ENCODE results near the gene ERBB2. TPM values are rescaled to one million over a fixed set of nuclear protein-coding genes. Genes with fewer than 3 reads are reported as not detected.

The ERBB2 gene
- total RNA-seq (2022; extraction: Qiagen RNA extraction): 30.1 to 35.5 TPM (median 32.9 TPM) in 5 replicates

DNA sequence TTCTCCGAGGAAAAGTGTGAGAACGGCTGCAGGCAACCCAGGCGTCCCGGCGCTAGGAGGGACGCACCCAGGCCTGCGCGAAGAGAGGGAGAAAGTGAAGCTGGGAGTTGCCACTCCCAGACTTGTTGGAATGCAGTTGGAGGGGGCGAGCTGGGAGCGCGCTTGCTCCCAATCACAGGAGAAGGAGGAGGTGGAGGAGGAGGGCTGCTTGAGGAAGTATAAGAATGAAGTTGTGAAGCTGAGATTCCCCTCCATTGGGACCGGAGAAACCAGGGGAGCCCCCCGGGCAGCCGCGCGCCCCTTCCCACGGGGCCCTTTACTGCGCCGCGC, at the start of gene ERBB2:
Gene ERBB2, plus strand, starts transcription at position 247 of the 330 bp plus-strand sequence. CDS start 175 bp downstream, outside the sequence.

DNA sequence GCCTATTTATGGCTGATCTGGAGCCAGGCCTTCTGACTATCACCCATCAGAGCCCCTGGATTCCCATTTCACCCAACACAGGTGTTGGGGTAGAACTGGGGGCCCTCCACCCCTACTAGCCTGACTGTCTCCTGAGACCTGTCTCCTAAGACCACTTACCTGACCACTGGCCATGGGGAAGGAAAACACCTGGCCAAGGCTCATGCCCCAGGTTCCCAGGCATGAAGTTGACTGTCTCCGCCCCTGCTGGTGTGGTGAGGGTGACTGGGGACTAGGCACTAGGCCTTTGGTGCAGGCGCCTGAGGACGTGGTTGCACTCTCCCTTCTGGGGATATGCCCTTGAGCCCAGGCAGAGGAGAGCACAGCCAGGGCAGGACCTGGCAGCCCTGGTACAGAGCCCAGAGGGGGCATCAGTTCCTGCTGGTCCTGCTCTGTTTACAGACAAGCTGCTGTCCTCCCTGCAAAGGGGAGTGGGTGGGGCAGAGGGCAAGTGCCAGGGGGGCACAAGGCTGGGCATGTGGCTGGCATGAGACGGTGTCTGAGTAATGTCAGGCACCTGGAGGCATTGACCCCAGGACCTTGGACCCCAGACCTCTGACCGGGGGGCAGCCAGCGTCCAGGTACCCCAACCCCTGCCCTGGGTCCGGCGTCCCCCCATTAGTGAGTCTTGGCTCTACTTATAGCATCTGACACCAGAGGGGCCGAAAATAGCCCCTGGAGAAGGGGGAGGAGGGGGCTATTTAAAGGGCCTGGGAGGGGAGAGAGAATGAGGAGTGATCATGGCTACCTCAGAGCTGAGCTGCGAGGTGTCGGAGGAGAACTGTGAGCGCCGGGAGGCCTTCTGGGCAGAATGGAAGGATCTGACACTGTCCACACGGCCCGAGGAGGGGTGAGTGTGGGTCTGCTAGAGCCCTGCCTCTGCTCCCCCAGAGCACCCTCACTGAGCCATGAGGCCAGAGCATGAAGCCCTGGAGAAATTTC, 35.0 kb upstream of the ERBB2 start, which contains the start of gene TCAP:
Gene TCAP, plus strand, starts transcription at position 769 of the 981 bp plus-strand sequence. Its CDS starts 11 bp downstream, at position 780.

DNA sequence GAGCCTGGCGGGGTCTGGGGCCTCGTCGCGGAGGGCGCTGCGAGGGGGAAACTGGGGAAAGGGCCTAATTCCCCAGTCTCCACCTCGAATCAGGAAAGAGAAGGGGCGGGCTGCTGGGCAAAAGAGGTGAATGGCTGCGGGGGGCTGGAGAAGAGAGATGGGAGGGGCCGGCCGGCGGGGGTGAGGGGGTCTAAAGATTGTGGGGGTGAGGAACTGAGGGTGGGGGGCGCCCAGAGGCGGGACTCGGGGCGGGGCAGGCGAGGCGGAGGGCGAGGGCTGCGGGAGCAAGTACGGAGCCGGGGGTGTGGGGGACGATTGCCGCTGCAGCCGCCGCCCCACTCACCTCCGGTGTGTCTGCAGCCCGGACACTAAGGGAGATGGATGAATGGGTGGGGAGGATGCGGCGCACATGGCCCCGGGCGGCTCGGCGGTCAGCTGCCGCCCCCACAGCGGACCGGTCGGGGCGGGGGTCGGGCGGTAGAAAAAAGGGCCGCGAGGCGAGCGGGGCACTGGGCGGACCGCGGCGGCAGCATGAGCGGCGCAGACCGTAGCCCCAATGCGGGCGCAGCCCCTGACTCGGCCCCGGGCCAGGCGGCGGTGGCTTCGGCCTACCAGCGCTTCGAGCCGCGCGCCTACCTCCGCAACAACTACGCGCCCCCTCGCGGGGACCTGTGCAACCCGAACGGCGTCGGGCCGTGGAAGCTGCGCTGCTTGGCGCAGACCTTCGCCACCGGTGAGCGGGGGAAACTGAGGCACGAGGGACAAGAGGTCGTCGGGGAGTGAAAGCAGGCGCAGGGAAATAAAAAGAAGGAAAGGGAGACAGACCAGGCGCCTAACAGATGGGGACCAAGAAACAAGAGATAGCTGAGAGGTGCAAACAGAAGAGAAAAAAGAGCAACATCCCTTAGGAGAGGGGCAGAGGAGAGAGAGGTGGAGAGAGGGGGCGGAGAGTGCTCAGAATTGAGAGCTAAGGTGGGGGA, 31.6 kb upstream of the ERBB2 start, which contains the start of gene PNMT:
Gene PNMT, plus strand, starts transcription at position 509 of the 980 bp plus-strand sequence. Its CDS starts 23 bp downstream, at position 532.

DNA sequence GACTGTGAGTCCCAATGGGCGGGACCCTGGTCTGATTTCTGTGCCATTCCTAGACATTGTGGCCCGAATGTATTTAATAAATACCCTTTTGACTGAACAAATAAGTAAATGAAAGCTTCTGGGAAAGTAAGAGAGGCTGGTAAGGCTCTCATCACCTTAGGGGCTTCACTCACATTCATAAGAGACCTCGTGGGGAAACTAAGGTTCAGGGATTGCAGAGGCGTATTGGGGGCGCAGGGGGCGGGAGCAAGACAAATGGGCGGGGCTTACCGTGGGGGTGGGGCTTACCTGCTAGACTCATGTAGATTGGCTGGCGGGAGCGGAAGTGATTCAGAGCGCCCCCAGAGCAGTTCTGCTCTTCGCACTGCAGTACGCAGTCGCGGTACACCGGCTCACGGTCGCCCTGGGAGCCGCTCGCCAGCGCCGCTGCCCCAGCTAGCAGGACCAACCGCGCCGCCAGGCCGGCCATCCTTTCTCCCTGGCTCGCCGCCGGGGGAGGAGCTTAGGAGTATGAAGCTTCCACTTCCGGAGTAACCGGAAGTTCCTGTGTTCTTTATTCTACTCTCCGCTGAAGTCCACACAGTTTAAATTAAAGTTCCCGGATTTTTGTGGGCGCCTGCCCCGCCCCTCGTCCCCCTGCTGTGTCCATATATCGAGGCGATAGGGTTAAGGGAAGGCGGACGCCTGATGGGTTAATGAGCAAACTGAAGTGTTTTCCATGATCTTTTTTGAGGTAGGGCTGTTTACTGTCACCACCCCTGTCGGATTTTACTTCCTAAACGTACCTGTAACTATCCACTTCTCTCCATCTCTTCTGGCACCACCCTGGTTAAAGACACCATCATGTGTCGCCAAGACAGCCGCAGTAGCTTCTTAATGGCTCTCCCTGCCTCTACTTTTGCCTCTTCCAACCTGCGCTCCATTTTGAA, 12.1 kb upstream of the ERBB2 start, which contains the start of gene PGAP3:
Gene PGAP3, minus strand, starts transcription at position 512 of the 929 bp plus-strand sequence. Its CDS starts 43 bp downstream, at position 469.

DNA sequence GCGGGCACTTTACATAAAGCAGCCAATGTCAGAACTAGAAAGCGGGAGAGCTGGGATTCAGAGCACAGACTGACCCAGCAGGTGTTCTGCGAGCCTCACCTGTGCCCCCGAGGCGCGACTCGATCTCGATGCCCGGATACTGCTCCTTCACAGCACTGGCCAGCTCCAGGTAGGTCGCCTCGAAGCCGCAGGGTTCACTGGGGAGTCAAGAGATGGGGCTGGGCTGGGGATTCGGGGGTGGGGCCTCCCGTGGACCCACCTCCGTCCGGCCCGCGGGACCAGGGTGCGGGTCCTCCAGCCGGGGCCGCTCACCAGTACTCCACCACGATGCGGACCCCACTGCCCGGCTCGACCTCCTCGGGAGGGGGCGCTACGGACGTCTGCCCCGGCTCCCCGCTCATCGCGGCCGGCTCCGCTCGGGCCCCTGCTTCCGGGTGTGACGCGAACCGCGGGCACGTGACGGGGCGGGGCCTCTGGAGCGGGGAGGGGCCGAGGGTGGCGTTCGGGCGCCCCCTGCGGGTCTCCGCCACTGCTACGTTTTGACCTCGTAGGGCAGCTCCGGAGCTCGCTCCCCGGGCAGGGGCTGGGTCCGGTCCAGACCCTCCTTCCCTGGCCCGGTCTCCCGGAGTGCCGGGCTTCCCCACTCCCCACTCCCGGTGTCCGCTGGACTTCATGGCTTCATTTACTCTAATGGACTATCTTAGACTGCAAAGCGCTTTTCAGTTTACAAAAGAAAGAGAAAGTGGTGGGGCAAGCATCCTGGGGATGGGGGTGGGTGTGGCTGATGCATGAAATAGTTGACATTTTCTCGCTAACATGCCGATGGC, 30.4 kb downstream of the ERBB2 start, which contains the start of gene MIEN1:
Gene MIEN1, minus strand, starts transcription at position 438 of the 827 bp plus-strand sequence. Its CDS starts 37 bp downstream, at position 401.

DNA sequence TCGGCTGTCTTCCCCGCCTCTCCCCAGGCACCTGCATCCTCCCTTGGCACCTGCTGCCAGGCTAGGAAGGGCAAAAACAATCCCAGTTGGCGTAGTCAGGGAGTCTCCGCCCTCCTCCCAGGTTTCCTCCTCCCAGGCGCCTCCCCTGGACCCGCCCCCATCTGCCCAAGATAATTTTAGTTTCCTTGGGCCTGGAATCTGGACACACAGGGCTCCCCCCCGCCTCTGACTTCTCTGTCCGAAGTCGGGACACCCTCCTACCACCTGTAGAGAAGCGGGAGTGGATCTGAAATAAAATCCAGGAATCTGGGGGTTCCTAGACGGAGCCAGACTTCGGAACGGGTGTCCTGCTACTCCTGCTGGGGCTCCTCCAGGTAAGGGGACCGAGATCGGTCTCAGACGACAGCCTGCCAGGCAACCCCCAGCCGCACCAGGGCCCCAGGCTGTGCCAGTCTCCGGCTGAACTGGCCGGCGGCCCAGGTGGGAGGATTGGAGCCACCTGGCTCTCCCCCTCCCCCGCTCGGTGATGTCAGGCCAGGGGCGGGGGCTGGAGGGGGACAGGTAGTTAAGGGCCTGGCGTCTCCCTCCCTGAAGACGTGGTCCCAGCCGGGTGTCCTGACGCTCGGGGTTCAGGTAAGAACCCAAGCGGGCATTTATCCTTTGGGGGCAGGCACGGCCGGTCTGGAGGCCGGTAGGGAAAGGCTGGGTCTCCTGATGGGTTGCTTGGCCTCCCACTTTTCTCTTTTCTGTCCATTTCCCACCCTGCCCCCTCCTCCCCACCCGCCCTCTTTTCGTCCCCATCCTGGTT, 38.1 kb downstream of the ERBB2 start, which contains the start of gene GRB7:
Gene GRB7, plus strand, starts transcription at position 179 of the 808 bp plus-strand sequence. CDS start 4,364 bp downstream, outside the sequence.

Other genes starting within 250 kb of the ERBB2 start
- 24.9 to 34.5 TPM (median 28.8 TPM) in 5 replicates for gene MED1, start 248.8 kb upstream of the ERBB2 start, total RNA-seq (2022; extraction: Qiagen RNA extraction)
- gene CDK12, start 238.6 kb upstream of the ERBB2 start, total RNA-seq (2022; extraction: Qiagen RNA extraction): 30.4 to 36.3 TPM (median 32.3 TPM) in 5 replicates
- 0.01 to 0.07 TPM (median 0.01 TPM) in 3 of 5 replicates, not detected in the others for gene NEUROD2, start 92.1 kb upstream of the ERBB2 start, total RNA-seq (2022; extraction: Qiagen RNA extraction)
- 0.06 to 0.18 TPM (median 0.16 TPM) in 5 replicates for gene PPP1R1B, start 73.1 kb upstream of the ERBB2 start, total RNA-seq (2022; extraction: Qiagen RNA extraction)
- 50.2 to 59.9 TPM (median 55.1 TPM) in 5 replicates for gene STARD3, start 62.9 kb upstream of the ERBB2 start, total RNA-seq (2022; extraction: Qiagen RNA extraction)
- gene TCAP, start 34.7 kb upstream of the ERBB2 start, total RNA-seq (2022; extraction: Qiagen RNA extraction): 0.69 to 1.3 TPM (median 0.82 TPM) in 5 replicates
- 0.10 to 0.68 TPM (median 0.63 TPM) in 5 replicates for gene PNMT, start 31.6 kb upstream of the ERBB2 start, total RNA-seq (2022; extraction: Qiagen RNA extraction)
- 7.7 to 8.6 TPM (median 8.1 TPM) in 5 replicates for gene PGAP3, start 12.0 kb upstream of the ERBB2 start, total RNA-seq (2022; extraction: Qiagen RNA extraction)
- gene MIEN1, start 30.5 kb downstream of the ERBB2 start, total RNA-seq (2022; extraction: Qiagen RNA extraction): 86.7 to 95.4 TPM (median 92.1 TPM) in 5 replicates
- gene GRB7, start 37.9 kb downstream of the ERBB2 start, total RNA-seq (2022; extraction: Qiagen RNA extraction): 2.6 to 6.6 TPM (median 4.6 TPM) in 5 replicates
- not detected in 5 replicates for gene IKZF3, start 164.2 kb downstream of the ERBB2 start, total RNA-seq (2022; extraction: Qiagen RNA extraction)
- not detected in 5 replicates for gene ZPBP2, start 168.1 kb downstream of the ERBB2 start, total RNA-seq (2022; extraction: Qiagen RNA extraction)
- gene GSDMB, start 218.6 kb downstream of the ERBB2 start, total RNA-seq (2022; extraction: Qiagen RNA extraction): 1.6 to 2.6 TPM (median 2.1 TPM) in 5 replicates
- gene ORMDL3, start 227.5 kb downstream of the ERBB2 start, total RNA-seq (2022; extraction: Qiagen RNA extraction): 31.0 to 41.5 TPM (median 40.0 TPM) in 5 replicates
- gene LRRC3C, start 227.7 kb downstream of the ERBB2 start, total RNA-seq (2022; extraction: Qiagen RNA extraction): not detected in 5 replicates

Measured in A549 treated with AZD2906 at 1 μM for 4 hours (cell line).